HTR-8/SVneo (cell line): ENCODE data around the gene URAD.
A peak's percentile ranks its signal among the peaks of the same experiment; 100 is the strongest.

Source experiments
- DNase-seq: peaks from one replicate; pipeline ENCODE4 v3.0.0; 2011; ENCODE audit warnings: low spot score, mixed read lengths; ENCODE audit not compliant: insufficient read length
- FAIRE-seq: peaks from 2 replicates; lab custom pipeline; 2011; peaks lifted over from hg19 to GRCh38; lab: Jason Lieb, UNC

The URAD gene

DNA sequence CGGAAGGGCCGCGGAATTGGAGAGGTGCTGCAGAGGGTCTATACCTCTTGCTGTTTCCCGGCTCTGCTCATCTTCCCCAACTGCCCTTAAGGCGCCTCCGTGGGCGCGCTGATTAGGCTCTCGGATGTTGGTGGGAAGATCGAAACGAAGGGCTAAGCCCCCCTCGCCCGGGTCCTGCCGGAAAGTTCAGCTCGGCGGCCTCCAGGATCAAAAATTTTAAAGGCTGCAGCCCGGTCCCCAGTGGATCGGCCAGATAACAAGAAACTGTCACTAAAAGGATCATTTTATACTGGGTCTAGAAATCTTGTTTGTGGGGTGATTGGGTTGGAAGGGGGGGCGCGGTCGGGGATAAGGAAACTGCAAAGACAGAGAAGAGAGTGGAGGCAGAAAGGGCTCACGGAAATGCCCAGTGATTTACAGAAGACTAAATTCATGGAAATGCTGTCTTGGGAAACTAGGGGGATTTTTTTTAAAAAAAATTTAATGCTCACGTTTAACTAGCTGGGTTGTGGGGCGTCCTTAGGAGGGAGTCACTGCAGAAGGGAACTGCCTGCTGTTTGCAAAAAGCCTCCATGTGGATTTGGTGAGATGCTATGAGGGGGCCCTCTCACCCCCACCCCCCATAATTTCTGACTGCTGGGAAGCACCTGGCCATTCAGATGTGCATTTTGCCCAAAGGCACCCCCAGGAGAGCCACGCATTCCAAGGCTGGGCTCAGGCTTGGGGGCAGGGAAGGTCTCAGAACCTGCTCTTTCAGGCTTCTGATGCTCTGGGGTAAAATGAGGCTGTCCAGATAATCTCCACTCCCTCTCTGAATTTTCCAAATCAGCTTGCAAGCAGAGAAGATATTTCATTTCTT is 27.0 kb downstream of the URAD start:
- FAIRE-seq, result no peak
- no peak for DNase-seq

DNA sequence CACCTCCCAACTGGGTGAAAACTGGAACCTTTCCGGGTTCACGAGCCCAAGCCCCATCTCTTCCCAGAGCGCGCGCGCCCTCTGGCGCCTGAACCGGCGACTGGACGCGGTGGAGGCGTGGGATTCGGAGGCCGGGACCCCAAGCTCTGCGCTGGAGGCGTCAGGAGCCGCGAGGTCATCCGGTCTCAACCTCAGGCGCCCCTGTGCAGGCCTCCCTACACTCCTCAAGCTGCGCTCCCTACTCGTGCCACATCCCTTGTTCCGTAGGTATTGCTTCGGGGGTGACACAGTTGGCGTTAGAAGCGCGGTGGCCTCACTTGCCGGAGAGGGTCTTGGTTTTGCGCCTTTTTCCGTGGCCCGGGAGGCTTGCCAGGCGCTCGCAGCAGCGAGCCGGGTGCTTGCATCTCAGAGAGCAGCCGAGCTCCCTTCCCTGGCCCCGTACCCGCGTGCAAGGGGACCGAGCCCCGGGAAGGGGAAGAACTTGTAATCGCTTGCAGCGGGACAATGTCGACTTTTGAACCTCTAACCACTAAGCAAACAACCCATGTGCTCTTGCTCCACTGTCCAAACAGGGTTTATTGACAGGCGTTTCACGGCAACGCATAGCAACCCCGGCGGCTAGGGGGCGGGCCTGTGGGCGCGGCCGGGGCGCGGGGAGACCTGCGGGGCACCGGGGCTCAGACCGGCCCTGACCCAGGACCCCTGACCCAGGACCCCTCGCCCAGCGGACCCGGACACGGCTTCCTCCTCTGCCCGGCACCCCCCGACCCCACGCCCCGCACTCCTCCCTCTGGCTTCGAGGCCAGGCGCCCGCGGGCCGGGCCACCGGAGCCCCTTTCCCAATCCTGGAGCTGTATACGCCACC is 27.9 kb downstream of the URAD start:
- DNase-seq (no peak), FAIRE-seq (no peak)

DNA sequence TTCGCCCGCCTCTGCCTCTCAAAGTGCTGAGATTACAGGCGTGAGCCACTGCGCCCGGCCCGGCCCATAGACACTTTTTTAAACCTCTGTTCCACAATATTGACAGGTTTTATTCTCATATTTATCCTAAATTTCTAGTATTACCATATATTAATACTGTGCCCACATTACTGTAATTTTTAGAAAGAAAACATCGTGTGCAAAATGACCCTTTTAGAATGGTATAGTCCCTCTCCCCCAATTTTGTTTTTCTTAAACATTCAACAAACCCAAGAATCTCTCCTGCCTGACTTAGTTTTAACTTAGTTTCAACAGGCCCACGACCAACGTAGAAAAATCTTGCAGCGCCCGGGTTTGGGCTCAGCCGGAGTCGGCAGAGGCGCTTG is 28.5 kb downstream of the URAD start:
- DNase-seq (no peak), FAIRE-seq (no peak)

DNA sequence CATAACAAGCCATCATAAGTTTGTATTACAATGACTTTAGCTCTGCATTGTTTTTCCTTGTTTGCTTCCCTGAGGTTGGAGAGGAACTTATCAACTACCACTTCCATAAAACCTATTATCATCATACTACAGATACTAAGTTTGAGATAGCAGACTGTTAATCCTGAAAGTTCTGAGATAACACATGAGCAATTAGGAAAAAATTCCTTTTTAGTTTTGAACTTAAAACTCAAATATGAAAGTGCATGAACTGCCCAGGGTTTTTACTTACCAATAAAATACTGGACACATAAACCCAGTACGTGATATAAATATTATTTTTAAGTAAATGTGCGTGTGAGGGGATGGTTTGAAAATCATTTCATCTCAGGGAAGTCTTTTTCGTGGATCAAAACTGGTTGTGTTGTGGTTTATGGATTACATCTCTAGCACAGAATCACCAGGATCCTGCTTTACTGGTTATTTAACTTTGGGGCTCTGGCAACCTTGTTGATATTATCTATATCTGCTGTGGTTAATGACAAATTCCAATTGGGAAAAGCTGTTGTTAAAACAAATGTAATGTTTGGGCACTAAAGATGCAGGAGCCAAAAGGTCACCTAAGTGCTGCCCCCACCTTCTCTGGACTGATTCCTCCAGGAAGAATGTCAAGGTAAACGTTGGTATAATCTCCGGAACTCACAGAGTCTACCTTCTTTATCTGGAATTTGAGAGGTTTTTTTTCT is 31.8 kb downstream of the URAD start:
- no peak for DNase-seq
- FAIRE-seq, result no peak

DNA sequence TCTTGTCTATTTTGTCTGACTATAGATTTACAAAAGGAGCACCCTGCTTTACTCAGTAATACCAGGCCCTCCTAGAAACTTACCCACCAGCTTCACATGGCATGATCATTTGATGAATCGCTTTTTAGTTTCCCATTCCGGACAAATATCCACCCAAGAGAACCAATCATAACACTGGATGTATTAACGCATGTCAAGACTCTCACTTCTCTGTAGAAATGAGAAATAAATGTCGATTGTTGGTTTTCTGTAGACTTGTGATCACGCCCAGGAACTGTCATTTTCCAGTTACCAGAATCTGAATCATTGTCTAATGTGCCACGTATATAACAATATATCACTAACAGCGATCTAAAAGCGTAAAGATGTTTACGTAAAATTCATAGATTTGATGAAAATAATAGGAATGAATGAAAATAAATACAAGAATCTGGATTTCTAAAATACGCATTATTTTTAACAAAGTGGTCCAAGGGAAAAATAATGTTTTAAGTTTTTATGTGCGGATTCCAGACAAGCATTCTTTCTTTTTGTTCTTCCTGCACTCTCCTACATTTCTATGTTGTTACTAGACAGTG is 33.4 kb downstream of the URAD start:
- DNase-seq (no peak), FAIRE-seq (no peak)

DNA sequence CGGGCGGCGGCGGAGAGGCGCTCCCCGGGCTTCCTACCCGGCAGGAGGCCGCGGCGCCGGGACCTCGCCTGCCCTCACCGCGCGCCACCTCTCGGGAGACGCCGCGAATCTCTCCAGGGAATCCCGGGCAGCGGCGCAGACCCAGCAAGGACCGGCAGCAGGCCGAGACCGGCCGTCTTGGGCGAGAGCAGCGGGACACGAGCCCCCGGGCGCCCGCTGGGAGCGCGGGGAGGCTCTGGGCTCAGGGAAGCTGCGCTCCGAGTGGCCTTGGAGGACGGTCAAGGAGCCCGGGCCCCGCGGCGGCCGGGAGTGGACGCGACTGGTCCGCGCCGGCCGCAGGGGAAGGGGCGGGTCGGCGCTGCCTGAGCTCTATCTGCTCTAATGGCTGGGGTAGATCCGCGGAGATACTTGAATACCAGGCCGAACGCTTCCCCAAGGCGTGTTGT is 34.1 kb downstream of the URAD start:
- FAIRE-seq (no peak), DNase-seq (no peak)

DNA sequence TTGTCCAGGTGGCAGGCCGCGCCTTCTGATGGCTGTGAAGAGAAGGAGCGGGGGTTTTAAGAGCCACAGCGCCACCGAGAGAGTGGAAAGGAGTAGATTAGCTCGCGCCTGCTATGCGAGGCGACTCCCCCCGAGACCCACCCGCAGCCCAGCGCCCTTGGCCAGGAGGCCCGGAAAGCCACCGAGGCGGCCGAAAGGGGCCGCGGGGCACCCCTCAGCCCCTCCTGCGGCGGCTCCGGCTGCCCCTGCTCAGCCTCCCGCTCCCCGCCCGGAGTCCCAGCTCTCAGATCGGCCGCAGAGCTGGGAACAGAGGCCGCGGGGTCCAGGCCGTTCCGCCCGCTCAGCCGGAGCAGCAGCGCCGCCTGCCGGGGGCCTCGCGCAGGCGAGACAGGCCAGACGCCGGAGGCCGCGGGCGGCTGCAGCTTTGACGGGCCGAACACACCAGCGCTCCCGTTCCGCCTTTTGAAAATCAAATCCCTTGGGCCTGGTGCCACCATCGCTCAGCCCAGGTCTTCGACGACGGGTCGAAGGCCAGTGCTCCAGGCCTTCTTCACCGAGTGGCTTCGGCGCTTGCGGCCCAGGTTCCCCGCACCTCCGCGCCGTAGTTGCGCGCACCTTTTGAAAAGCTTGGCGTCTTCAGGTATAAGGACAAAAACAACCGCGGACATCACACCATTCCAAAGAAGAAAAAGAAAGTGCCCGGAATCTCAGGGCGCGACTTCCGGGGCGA is 34.7 kb downstream of the URAD start:
- DNase-seq, result peak; percentile 59
- FAIRE-seq, result no peak

DNA sequence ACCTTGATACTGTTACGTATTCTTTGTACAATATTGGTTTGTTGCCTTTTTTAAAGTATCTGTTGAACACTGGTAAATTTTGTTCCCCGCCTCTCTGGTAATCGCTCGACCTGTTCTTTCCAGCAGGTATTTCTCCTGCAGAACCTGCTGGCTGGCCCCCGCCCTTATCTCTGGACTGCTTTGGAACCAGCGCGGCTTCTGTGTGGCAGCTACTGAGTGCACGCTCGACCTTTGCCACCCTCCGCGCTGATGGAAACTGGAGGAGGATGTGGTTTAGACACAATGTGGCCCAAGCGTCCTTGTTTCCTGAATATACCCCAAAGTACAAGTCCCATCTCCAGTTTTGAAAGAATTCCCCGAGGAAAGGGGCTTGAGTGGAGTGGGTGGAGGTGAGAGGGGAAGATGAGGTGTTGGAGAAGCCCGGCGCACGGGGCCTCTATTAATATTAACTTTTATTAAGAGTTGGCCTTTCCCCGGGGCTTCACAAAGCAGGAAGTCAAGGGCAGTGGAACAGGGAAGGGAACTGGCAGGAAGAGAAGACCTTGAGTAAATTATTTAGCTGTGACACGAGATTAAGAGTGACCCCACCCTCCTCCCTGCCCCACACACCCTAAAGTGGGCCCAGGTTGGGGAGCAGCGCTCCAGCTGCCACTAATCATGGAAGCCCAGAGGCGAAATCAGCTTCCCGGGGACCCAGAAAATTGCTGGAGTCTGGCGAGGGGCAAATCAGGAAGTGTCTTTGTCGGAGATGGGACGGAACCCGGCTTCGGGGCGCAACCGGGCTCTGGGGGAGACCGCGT is 35.4 kb downstream of the URAD start:
- DNase-seq (no peak), FAIRE-seq (no peak)

DNA sequence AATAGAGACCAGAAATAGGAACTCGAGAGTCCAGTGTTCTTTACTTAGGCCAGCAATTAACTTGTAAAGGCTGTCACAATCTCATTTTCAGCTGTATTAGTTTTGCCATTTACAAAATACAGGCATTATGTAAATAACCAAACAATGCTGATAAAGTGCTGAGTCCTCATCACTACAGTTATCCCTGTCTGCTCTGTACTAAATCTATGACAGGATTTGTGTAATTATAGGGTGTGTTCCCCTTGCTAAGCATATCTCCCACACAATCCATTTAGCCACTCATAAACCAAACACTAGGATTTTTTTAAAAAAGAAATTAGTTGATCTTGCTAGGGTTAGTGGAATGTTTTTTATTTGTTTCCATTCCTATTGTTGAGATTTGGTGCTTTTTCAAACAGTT is 45.5 kb downstream of the URAD start:
- DNase-seq, result no peak
- no peak for FAIRE-seq

DNA sequence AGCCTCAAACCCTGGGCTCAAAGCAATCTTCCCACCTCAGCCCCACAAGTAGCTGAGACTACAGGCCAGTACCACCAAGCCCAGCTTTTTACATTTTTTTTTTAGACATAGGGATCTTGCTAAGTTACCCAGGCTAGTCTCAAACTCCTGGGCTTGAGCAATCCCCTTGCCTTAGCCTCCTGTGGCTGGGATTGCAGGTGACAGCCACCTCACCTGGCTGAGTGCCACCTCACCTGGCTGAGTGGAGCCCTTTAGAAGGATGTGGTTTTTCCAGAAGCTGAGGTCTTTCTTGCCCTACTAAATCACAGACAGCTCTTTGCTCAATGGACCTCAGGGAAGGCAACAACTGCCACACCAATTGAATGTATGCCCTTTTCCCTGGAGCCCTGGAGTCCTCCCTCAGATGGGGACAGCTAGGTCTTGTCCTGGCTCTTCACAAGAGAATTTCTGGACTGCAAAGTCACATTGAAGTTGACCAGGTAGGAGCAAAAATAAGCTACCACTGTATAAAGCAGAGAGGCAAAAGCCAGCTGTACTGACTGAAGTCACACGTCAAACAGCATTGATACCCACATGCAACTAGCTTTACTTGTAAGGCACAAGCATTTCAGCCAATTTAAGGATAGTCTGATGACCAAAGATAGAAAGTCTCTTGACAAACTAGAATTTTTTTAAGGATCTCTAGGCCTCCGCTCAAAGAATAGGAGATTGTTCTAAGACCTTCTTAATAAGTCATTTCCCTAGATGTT is 54.7 kb downstream of the URAD start:
- no peak for FAIRE-seq
- no peak for DNase-seq

DNA sequence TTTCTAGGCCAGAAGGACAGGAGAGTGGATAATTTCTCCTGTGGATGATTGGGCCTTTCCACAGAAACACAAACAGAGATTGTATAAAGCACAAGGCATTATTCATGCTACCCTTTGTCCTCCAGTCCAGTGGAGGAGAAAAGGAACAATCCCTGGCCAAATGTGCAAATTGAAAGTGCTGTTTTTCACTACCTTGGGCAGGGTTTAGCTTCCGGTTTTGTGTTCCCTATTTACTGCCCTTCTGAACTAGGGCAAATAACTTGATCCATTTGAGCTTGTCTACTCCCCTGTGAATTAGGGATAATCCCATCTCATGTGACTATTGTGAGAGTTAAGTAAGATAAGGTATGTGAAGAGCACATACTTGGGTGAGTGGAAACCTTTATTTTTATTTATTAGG is 55.4 kb downstream of the URAD start:
- FAIRE-seq (no peak), DNase-seq (no peak)

DNA sequence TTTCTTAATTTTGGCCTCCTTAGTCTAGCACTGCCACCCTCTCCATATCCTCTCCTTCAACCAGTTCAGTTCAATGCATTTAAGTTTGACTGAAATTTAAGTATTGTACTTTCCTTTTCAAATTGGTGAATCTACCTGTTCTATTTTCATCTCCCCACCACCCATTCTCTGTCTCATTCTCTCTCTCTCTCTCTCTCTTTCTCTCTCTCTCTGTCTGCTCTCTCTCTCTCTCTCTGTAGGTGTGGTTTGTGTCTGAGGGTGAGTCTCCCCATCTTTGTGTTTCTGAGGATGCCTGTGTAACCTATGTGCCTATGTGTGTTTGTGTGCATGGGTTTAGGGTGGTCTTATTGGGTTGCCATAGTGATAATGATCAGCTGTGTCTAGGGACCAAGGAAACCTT is 58.6 kb downstream of the URAD start:
- no peak for FAIRE-seq
- DNase-seq, result no peak

DNA sequence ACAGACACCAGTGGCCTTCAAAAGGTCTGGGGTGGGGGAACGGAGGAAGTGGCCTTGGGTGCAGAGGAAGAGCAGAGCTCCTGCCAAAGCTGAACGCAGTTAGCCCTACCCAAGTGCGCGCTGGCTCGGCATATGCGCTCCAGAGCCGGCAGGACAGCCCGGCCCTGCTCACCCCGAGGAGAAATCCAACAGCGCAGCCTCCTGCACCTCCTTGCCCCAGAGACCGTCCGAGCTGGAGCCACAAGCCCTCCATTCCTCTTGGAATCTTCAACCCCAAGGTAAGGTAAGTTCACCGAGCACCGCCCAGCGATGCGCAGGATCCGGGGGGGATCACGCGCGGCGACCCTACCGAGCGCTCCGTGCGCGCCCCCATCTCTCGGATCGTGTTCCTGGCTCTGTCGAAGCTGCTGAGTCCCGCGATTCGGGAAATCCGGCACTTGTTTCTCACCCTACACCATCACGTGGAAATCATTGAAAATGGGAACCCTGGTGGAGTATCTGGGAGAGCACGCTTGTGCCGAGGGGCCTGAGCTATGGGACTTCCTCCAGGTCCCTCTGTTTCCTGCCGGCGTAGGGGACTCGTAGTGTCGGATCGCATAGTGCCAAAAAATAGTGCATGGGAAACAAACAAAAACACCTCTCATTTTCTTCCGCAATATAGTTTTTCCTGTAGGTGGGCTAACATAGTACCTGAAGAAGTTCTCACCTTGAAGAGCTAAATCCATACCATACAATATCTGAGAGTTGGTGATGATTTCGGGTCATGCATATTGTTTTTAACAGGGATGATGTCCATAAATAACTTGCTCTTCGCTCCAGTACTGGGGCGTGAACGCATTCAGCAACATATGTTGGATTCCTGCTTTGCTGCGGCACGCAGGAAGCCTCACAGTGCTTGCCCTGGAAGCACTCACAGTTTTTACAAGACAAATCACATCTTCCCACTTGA is 59.4 kb downstream of the URAD start:
- no peak for DNase-seq
- no peak for FAIRE-seq

DNA sequence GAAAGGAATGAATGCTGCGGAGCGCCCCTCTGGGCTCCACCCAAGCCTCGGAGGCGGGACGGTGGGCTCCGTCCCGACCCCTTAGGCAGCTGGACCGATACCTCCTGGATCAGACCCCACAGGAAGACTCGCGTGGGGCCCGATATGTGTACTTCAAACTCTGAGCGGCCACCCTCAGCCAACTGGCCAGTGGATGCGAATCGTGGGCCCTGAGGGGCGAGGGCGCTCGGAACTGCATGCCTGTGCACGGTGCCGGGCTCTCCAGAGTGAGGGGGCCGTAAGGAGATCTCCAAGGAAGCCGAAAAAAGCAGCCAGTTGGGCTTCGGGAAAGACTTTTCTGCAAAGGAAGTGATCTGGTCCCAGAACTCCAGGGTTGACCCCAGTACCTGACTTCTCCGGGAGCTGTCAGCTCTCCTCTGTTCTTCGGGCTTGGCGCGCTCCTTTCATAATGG is 60.1 kb downstream of the URAD start:
- FAIRE-seq, result no peak

More for the DNA sequence above, 60.1 kb downstream of the URAD start:
- DNase-seq, result no peak
